ENCODE measurements around the gene UBE2I. TPM values are rescaled to one million over a fixed set of nuclear protein-coding genes. Genes with fewer than 3 reads are reported as not detected.

Gene UBE2I
- total RNA-seq, 1 experiment from 2014 or later: 212 TPM

- H3K27me3 ChIP-seq (ENCODE audit: insufficient read depth, low read length): no peaks in the 10 kb centered on the region
- H2AFZ ChIP-seq (ENCODE audit: low read depth, low read length, poor library complexity, severe bottlenecking): no peak overlapping the region
- RAD21 ChIA-PET (ENCODE audit: low non-redundant PET in 1 of 2, low total read pairs in 2 of 2, uncharacterized antibody in 2 of 2, unreplicated experiment in 2 of 2): no interaction called here
- no peak for TF ChIP-seq POLR2AphosphoS5 (IDR thresholded peaks at IDR 0.05; ENCODE audit: low read depth, low read length)
- no peak for TF ChIP-seq JUND (IDR thresholded peaks at IDR 0.05)
- TF ChIP-seq ELF1 (IDR thresholded peaks at IDR 0.05; ENCODE audit: borderline replicate concordance, low read depth): no peak
- no peak for TF ChIP-seq MAX (IDR thresholded peaks at IDR 0.05)
- TF ChIP-seq ZFX (IDR thresholded peaks at IDR 0.05): no peak
- no peak for TF ChIP-seq TCF7L2 (IDR thresholded peaks at IDR 0.05; ENCODE audit: borderline replicate concordance, extremely low read depth, insufficient read depth, insufficient read length)
- no peaks in the 10 kb centered on the region for H3K9me3 ChIP-seq (ENCODE audit: control insufficient read depth in 1 of 2, insufficient read depth in 1 of 2, low read depth in 1 of 2, low read length in 2 of 2)
- H3K36me3 ChIP-seq (ENCODE audit: control insufficient read depth in 1 of 2, insufficient read depth in 2 of 2, low read length in 2 of 2): no peaks in the 10 kb centered on the region
- intact Hi-C loops (cut with micrococcal nuclease): no loop called here
- CTCF ChIA-PET: interaction anchor here (1.0 kb wide), 1 partner anchor 83 kb away, joined by 3 read pairs; no protein-coding TSS in a partner anchor
- H3K4me1 ChIP-seq (ENCODE audit: control insufficient read depth in 1 of 2, insufficient read depth in 2 of 2, low read length in 2 of 2): peaks cover 0 to 10% of the 10 kb centered on the region in 2 experiments; a peak in 1 of 4 replicates
- no peak overlapping the region for H3K4me3 ChIP-seq (replicated peaks in 1 of 2; ENCODE audit: low read depth in 1 of 2, low read length in 2 of 2)
- ATAC-seq: no peak
- DNase-seq (ENCODE audit: low read depth, low spot score): no peak
- no peak overlapping the region for H3K9ac ChIP-seq (ENCODE audit: low read length)
- H3K27ac ChIP-seq (ENCODE audit: low read depth, low read length): no peak overlapping the region
- H3K9me2 ChIP-seq (ENCODE audit: insufficient read depth): no peaks in the 10 kb centered on the region
- POLR2A ChIA-PET: no interaction called here
- H4K20me1 ChIP-seq (ENCODE audit: insufficient read depth): no peaks in the 10 kb centered on the region
- no peaks in the 10 kb centered on the region for H3K79me2 ChIP-seq (ENCODE audit: insufficient read depth, low read length)
- no peak overlapping the region for H3K4me2 ChIP-seq (ENCODE audit: low read length)
- BruUV-seq (replicated peaks): no TSS peak
Observed at GRCh38 chr16:1279945-1280589, 29.4 kb upstream of the UBE2I start.

GRCh38 chr16:1280783-1281182 lies 28.7 kb upstream of the UBE2I start:
- no peak for DNase-seq (ENCODE audit: low read depth, low spot score)
- Histone ChIP-seq H2AFZ (ENCODE audit: low read depth, low read length, poor library complexity, severe bottlenecking) (no peak overlapping the region), H3K4me2 (ENCODE audit: low read length) (no peak overlapping the region), H3K36me3 (ENCODE audit: control insufficient read depth in 1 of 2, insufficient read depth in 2 of 2, low read length in 2 of 2) (no peaks in the 10 kb centered on the region), H4K20me1 (ENCODE audit: insufficient read depth) (no peaks in the 10 kb centered on the region), H3K27me3 (ENCODE audit: insufficient read depth, low read length) (no peaks in the 10 kb centered on the region), H3K9ac (ENCODE audit: low read length) (no peak overlapping the region), H3K4me1 (ENCODE audit: control insufficient read depth in 1 of 2, insufficient read depth in 2 of 2, low read length in 2 of 2) (peaks cover 0 to 10% of the 10 kb centered on the region in 2 experiments; a peak in 1 of 4 replicates), H3K9me2 (ENCODE audit: insufficient read depth) (no peaks in the 10 kb centered on the region), H3K79me2 (ENCODE audit: insufficient read depth, low read length) (no peaks in the 10 kb centered on the region), H3K9me3 (ENCODE audit: control insufficient read depth in 1 of 2, insufficient read depth in 1 of 2, low read depth in 1 of 2, low read length in 2 of 2) (no peaks in the 10 kb centered on the region), H3K4me3 (replicated peaks in 1 of 2; ENCODE audit: low read depth in 1 of 2, low read length in 2 of 2) (no peak overlapping the region), H3K27ac (ENCODE audit: low read depth, low read length) (no peak overlapping the region)
- intact Hi-C loops (cut with micrococcal nuclease): no loop called here
- ChIA-PET RAD21 (ENCODE audit: low non-redundant PET in 1 of 2, low total read pairs in 2 of 2, uncharacterized antibody in 2 of 2, unreplicated experiment in 2 of 2) (no interaction called here), CTCF (interaction anchor here (1.0 kb wide), 1 partner anchor 83 kb away, joined by 3 read pairs; no protein-coding TSS in a partner anchor), POLR2A (no interaction called here)
- no TSS peak for BruUV-seq (replicated peaks)
- ATAC-seq: no peak
- no peak for TF ChIP-seq REST (IDR thresholded peaks at IDR 0.05; ENCODE audit: low read depth)
- TF ChIP-seq JUND (IDR thresholded peaks at IDR 0.05): no peak
- no peak for TF ChIP-seq SIN3A (IDR thresholded peaks at IDR 0.05; ENCODE audit: low read depth)
- TF ChIP-seq CTCF (IDR thresholded peaks at IDR 0.05 in 2 of 3, conservative IDR thresholded peaks at IDR 0.05 in 1 of 3; ENCODE audit: borderline replicate concordance in 1 of 3, insufficient read depth in 1 of 3, low read depth in 2 of 3, low read length in 2 of 3): no peak
- no peak for TF ChIP-seq POLR2A (IDR thresholded peaks at IDR 0.05; ENCODE audit: borderline replicate concordance, extremely low read depth, insufficient read depth, insufficient read length)
- no peak for TF ChIP-seq EZH2 (IDR thresholded peaks at IDR 0.05)
- TF ChIP-seq CBX3 (IDR thresholded peaks at IDR 0.05; ENCODE audit: low read depth): no peak
- TF ChIP-seq SRF (IDR thresholded peaks at IDR 0.05; ENCODE audit: low read depth): no peak
- TF ChIP-seq ELF1 (IDR thresholded peaks at IDR 0.05; ENCODE audit: borderline replicate concordance, low read depth): no peak
- no peak for TF ChIP-seq EZH2phosphoT487 (IDR thresholded peaks at IDR 0.05; ENCODE audit: borderline replicate concordance)
- no peak for TF ChIP-seq FOSL1 (IDR thresholded peaks at IDR 0.05; ENCODE audit: low read depth)
- TF ChIP-seq POLR2AphosphoS5 (IDR thresholded peaks at IDR 0.05; ENCODE audit: low read depth, low read length): no peak
- no peak for TF ChIP-seq EGR1 (IDR thresholded peaks at IDR 0.05; ENCODE audit: low read depth)

Data from HCT116 (cell line).